Caki2 (cell line): Measurements from ENCODE around the gene CD160. TPM values are rescaled to one million over a fixed set of nuclear protein-coding genes. Genes with fewer than 3 reads are reported as not detected.

Source experiments
- DNase-seq: peaks from one replicate; pipeline ENCODE4 v3.0.0-alpha.2; 2015; ENCODE audit warnings: low read depth
- in situ Hi-C: cut with HindIII; loops from 2 replicates; pipeline ENCODE4 v1.10.0; 2016; ENCODE audit warnings: low sequenced_read_pairs, low pct_unique_long_range_greater_than_20kb, mixed read lengths
- total RNA-seq: library from RNA; depleted of rRNA; stranded (reverse); fragments of >200 nt; shearing (Covaris generic); gene quantifications from 2 replicates; pipeline ENCODE4 v1.2.3, GENCODE V29; 2014; ENCODE audit warnings: low replicate concordance; rRNA removed

Gene CD160
- total RNA-seq, 1 experiment from 2014 or later: not detected

- in situ Hi-C loops: no loop called here
- no peak for DNase-seq
These were observed 58.3 kb downstream of the CD160 start for GRCh38 chr1:145777357-145778145.

DNA sequence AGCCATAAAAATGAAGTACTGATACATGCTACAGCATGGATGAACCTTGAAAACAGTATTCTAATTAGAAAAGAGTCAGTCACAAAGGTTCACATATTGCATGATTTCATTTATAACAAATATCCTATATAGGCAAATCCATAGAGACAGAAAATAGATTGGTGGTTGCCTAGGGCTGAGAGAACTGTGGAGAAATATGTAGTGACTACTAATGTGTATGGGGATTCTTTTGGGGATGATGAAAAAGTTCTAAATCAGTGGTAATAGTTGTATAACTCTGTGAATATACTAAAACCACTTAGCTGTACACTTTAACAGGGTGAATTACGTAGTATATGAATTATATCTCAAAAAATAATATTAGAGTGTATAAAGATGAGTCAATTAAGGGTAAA is 58.8 kb downstream of the CD160 start:
- in situ Hi-C loops: no loop called here
- DNase-seq: no peak

DNA sequence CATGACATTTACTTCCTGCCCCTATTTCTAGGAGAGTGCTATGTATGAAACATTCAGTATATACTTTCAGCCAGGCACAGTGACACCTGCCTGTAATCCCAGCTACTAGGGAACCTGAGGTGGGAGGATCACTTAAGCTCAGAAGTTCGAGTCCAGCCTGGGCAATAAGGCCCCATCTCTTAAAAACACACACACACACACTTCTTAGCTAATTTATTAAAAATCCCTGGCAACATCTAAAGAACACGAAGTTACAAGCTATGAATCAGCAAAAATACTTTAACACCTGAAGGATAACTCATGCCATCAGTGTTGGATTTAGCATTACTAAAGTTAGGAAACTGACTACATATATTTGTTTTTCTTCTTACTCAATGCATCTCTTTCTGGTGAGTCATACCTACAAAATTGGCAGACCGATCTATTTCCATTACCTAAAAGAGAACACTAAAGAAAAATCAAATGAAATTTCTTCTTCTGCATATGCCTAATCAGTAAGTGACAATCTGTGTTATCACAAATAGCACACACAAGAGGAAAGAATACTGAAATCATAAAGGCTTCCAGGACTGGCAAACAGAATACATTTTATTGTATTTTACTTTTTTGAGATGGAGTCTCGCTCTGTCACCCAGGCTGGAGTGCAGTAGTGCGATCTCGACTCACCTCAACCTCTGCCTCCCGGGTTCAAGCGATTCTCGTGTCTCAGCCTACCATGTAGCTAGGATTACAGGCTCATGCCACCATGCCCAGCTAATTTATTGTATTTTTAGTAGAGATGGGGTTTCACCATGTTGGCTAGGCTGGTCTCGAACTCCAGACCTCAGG is 63.2 kb downstream of the CD160 start:
- DNase-seq: peak; percentile 95
- in situ Hi-C loops: no loop called here

DNA sequence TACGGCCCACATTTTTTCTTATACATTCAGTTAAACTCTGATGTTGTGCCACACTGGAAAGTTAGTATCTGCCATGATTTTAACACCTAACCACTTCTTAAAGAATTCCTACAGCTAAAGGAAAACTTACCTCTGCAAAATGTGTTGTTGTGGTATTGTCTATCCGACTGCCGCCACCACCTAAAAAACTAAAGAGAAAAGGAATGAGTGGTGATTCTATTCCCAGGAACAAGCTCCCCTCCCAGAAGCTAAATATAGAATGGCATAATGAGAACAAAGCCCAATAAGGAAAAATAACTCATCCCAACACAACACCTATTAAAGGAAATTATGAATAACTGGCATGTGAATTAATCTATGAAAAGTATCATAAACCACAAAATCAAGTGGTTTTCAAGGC is 65.1 kb downstream of the CD160 start:
- in situ Hi-C loops: no loop called here
- DNase-seq: no peak

- in situ Hi-C loops: no loop called here
- DNase-seq: peak; percentile 32
These were observed 66.2 kb downstream of the CD160 start for GRCh38 chr1:145785547-145785946.

GRCh38 chr1:145786271-145786670 is 67.0 kb downstream of the CD160 start:
- DNase-seq: no peak
- in situ Hi-C loops: no loop called here

DNA sequence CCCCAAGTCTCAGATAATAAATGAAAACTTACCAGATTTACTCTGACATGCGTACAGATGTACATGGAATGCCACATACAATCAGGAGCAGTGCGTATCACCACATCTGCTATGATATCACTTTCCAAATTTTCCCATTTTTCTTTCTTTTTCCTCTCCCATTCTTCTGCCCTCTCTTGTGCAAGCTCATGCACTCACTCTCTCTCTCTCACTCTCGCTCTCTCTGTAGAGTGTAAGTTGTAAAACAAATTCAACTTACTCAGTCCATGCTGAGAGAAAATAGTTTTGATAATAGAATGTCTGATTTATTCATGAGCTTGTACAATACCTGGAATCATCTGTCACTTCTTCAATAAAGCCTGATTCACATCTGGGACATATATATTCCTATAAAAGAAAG is 69.3 kb downstream of the CD160 start:
- in situ Hi-C loops: no loop called here
- DNase-seq: no peak

Other genes with a start within 250 kb of the CD160 start
- 32.1 and 40.4 TPM in 2 replicates for gene GPR89A, start 111.5 kb upstream of the CD160 start, total RNA-seq
- gene PDZK1, start 12.1 kb upstream of the CD160 start, total RNA-seq: 104 and 107 TPM in 2 replicates
- 13.1 and 14.5 TPM in 2 replicates for gene RNF115, start 104.6 kb downstream of the CD160 start, total RNA-seq
- gene POLR3C, start 104.7 kb downstream of the CD160 start, total RNA-seq: 13.9 and 24.8 TPM in 2 replicates
- 5.1 and 9.9 TPM in 2 replicates for gene NUDT17, start 126.1 kb downstream of the CD160 start, total RNA-seq
- gene PIAS3, start 139.6 kb downstream of the CD160 start, total RNA-seq: 5.0 and 8.1 TPM in 2 replicates
- not detected in 2 replicates for gene ANKRD35, start 166.4 kb downstream of the CD160 start, total RNA-seq
- gene ITGA10, start 190.6 kb downstream of the CD160 start, total RNA-seq: not detected in 2 replicates
- gene PEX11B, start 199.2 kb downstream of the CD160 start, total RNA-seq: 23.9 and 36.0 TPM in 2 replicates
- gene RBM8A, start 208.0 kb downstream of the CD160 start, total RNA-seq: 65.6 and 82.0 TPM in 2 replicates
- 19.8 and 26.9 TPM in 2 replicates for gene LIX1L, start 238.5 kb downstream of the CD160 start, total RNA-seq
- 0.74 TPM in 1 of 2 replicates, not detected in the other for gene ANKRD34A, start 245.1 kb downstream of the CD160 start, total RNA-seq
- 18.9 and 35.2 TPM in 2 replicates for gene POLR3GL, start 245.2 kb downstream of the CD160 start, total RNA-seq